ENCODE results near the gene EPHA7.

EPHA7 gene

GRCh38 chr6:93260881-93261280 is 158.5 kb downstream of the EPHA7 start:
- TF ChIP-seq CTCF (IDR thresholded peaks at IDR 0.05; ENCODE audit: low read depth, low read length), result no peak
- H3K4me3 ChIP-seq (ENCODE audit: low read depth, low read length), result no peak overlapping the region

- no peak overlapping the region for H3K4me3 ChIP-seq (ENCODE audit: low read depth, low read length)
- no peak for TF ChIP-seq CTCF (IDR thresholded peaks at IDR 0.05; ENCODE audit: low read depth, low read length)
These were observed 160.0 kb downstream of the EPHA7 start for GRCh38 chr6:93259332-93259731.

- H3K4me3 ChIP-seq (ENCODE audit: low read depth, low read length), result no peak overlapping the region
- TF ChIP-seq CTCF (IDR thresholded peaks at IDR 0.05; ENCODE audit: low read depth, low read length), result no peak
These were observed 166.4 kb downstream of the EPHA7 start for GRCh38 chr6:93252930-93253329.

- no peak overlapping the region for H3K4me3 ChIP-seq (ENCODE audit: low read depth, low read length)
These were observed 170.7 kb downstream of the EPHA7 start for GRCh38 chr6:93248631-93249030.

GRCh38 chr6:93243231-93243778 is 176.1 kb downstream of the EPHA7 start:
- no peak for TF ChIP-seq CTCF (IDR thresholded peaks at IDR 0.05; ENCODE audit: low read depth, low read length)
- no peak overlapping the region for H3K4me3 ChIP-seq (ENCODE audit: low read depth, low read length)

More at GRCh38 chr6:93248631-93249030, 170.7 kb downstream of the EPHA7 start:
- TF ChIP-seq CTCF (IDR thresholded peaks at IDR 0.05; ENCODE audit: low read depth, low read length), result no peak

GRCh38 chr6:93242049-93242448 is 177.3 kb downstream of the EPHA7 start:
- TF ChIP-seq CTCF (IDR thresholded peaks at IDR 0.05; ENCODE audit: low read depth, low read length), result no peak
- H3K4me3 ChIP-seq (ENCODE audit: low read depth, low read length), result no peak overlapping the region

GRCh38 chr6:93238632-93239031 is 180.7 kb downstream of the EPHA7 start:
- no peak for TF ChIP-seq CTCF (IDR thresholded peaks at IDR 0.05; ENCODE audit: low read depth, low read length)
- no peak overlapping the region for H3K4me3 ChIP-seq (ENCODE audit: low read depth, low read length)
